ENCODE measurements around the gene IRAK3.
A peak's percentile ranks its signal among the peaks of the same experiment; 100 is the strongest.
"Not testable (repeated sequence)": the region's sequence is repeated elsewhere in the genome, so short reads cannot be mapped to it uniquely, and the experiment has no call there.

The IRAK3 gene

DNA sequence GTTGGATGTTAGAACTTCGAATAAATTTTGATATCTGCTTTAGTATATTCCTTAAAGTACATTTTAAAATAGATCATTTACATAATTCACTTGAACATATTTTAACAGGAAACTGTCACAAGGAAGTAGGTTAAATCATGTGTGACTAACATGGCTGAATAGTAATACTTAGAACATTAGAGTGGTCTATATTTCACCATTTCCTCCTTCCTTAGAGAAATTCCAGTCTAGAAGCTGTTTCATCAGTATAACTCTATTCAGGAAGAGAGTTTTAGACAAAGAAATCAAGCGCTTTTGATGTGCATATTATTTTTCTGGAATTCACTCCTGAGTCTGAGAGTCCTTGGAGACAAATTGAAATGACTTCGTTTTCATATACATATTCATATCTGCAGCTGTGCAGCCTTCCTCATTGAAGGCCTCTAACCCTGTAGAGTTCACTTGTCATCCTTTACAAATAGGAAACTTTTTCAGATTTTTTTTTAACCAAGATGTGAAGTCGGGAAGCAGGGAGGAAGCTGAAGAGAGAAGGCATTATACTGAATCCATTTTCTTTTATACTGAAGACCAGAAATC lies 28.4 kb downstream of the IRAK3 start:
- DNase-seq: peak; percentile 88

DNA sequence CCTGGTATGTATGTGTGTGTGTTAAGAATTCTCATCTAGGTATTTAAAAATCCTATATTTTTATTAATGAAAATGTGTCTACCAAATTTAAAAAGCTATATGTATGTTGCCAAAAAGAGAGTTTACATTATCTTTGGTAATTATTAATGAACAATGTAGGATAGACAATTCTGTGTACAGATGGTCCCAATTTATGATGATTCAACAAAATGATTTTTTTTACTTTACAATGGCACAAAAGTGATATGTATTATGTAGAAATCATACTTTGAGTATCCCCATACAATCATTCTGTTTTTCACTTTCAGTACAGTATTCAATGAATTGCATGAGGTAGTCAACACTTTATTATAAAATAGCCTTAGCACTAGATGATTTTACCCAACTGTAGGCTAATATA lies 39.4 kb downstream of the IRAK3 start:
- no peak for DNase-seq

DNA sequence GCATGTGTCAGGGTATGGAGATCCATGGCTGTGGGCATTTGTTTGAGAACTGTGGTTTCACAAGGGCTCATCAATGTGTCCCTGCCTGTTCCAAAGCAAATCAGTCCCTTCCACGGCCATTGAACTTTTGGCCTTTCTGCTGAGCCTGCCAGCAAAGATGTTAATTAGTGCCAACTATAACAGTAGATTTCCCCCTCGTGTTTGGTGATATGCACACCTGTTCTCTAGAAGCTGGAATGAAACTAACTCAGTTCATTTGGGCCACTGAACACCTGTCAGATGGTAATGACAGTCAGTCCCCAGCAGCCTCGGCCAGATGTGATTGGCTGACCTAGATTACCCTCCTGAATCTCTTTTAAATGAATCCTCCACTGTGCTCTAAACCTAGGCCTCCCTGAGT lies 43.2 kb downstream of the IRAK3 start:
- no peak for DNase-seq

DNA sequence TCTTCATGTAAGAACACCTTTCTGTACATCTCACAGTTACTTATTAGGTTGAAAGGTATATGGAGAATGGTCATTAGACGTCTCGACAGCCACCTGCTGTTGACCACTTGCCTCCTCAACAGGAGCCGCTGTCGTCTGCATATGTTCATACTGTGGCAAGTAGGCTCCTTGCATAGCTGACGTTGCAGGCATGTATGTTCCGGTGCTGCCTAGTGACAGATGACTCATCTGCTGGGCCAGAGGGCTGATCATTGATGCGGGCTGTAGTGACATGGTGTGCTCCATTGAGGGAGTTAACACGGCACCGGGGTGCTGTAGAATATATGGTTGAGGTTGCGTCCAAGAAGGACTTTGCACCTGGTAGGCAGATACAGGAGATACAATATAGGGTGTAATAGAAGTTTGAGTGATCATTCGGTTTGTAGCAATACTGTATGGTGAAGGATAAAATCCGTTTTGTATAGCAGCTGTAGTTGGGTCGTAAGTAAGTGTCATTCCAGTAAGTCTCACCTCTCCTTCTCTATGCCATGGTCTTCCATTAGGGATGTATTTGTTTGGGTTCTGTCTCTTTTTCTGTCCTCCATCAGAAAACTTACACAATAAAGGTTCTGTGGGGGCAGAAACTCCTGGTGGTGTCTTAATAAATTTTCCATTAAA lies 45.2 kb downstream of the IRAK3 start:
- DNase-seq: peak; percentile 76

DNA sequence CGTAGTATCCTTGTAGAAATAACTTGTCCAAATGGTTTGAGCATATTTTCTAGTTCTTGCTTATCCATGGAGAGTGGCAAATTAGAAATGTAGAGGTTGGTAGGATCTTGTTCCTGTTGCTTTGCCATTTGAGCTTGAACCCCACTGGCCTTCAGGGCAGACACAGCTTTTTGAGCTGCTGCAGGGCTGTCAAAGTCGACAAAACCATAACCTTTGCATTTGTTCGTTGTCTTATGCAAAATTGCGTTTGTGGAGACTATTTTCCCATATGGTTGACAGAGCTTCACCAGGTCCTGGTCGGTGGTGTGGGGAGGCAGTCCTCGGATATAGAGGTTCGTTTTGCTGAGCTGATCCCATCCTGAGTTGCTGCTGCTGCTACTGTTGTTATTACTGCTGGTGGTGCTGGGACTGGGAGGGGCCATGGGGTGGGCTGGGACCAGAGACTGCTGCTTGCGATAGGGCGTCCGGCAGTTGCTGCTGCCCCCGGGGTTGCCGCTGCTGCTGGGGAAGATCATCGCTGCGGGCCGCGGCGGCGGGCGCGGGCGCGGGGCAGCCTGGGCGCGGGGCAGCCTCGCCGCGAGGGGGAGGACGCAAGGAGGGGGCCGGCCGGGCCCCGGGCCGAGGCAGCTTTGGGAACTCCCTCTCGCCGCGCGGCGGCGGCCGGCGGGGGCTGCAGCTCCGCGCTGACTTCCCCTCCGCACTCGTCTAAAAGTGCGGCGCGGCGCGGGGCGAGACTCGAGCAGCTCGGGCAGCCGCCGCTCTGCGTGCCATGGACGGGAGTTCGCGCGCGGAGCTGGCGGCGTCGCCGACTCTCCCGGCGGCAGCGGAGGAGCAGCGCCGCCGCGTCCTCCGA lies 46.0 kb downstream of the IRAK3 start:
- DNase-seq: peak; percentile 45

DNA sequence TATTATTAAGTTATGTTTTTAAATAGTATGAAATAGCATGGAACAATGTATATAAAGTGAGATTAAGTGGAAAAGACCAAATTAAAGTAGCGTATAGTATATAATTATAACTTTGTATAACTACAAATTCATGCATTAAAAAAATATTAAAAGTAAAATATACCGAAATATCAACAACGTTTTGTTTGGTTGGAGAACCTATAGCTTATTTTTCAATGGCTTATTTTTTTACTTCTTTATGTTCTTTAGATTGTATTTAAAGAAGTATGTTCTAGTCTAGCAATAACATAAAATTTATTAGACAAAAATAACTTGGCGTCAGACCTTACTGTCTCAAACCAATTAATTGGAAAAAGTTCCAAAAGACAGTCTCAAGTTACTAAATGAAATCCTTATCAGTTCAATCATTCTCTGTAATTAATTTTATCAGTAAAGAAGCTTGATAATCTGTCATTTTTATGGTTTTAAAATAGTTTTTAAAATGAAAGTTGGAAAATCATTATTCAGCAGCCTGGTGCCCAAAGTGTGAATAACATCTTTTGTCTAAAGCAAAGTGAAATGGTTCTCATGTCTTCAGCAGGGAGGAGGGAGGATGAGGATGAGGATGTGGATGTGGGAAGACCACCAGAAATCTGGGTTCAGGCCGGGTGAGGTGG lies 46.7 kb downstream of the IRAK3 start:
- no peak for DNase-seq

DNA sequence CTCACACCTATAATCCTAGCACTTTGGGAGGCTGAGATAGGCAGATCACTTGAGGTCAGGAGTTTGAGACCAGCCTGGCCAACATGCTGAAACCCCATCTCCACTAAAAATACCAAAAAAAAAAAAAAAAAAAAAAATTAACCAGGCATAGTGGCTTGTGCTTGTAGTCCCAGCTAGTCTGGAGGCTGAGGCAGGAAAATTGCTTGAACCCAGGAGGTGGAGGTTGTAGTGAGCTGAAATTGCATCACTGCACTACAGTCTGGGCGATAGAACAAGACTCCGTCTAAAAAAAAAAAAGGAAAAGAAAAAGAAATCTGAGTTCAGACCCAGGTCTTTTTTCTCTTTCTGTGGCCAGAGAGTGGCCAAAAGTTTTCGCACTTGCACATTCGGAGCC lies 47.3 kb downstream of the IRAK3 start:
- DNase-seq: not testable (repeated sequence)

DNA sequence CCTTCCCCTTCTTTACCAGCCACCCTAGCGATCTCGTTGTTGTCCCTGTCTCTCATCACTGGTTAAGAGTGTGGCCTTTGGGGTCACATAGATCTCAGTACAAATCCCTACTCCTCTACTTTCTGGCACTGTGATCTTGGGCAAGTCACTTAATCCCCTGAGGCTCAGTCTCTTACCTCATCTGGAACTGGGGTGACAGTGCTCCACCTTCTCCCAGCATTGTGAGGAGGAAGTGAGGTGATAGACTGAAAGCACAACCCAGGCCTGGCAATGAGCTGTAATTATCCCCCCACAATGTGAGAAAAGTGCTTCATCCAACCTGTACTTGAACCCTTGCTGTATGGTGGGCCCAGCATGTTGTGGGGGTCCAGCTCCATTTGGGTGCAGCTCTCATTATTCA lies 48.0 kb downstream of the IRAK3 start:
- peak; percentile 54 for DNase-seq

DNA sequence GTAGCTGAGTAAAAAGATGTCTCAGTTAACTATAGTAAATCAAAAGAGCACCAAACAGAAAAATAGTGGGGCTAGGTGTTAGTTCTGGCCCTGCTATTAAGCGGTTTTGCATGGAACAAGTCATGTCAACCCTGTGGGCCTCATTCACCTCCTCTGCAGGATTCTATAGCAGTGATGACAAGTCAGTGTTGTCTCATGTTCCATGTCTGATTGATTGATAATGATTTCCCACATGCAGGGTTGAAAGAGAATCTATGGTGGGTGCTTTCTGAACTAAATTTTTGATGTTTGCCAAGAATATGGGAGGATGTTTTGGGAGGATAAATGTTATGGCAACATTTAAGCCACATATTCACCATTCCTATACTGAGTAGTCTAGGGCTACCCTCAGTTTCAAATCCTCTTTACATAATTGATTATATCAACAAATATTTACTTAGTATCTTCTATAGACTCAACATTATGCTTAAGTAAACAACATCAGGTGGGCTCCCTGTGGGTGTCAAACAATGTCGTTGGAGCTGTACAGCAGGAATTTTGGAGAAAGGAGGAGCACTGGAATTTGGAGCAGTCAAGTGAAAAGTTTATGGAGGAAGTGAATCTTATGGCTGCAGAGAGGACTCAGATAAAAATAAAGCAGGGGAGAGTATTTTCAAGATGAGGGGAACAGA lies 48.6 kb downstream of the IRAK3 start:
- DNase-seq: no peak

DNA sequence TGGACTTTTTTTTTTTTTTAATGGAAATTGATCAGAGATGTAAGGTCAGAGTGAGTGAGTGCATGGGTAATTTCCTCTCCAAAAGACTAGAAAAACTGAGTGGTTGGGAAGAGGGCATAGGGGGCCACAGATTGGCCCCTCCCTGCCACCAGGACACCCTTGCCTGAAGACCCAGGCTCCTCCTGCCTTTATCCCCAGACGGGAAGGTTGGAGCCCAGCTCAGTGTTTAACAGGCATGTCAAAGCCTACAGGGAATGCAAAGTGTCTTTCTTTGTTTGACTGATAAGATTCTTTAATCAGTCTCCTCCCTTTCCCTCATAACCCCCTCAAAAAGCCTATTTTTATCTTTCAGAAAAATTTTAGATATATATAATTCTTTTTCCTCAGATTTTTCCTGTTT lies 50.3 kb downstream of the IRAK3 start:
- no peak for DNase-seq

DNA sequence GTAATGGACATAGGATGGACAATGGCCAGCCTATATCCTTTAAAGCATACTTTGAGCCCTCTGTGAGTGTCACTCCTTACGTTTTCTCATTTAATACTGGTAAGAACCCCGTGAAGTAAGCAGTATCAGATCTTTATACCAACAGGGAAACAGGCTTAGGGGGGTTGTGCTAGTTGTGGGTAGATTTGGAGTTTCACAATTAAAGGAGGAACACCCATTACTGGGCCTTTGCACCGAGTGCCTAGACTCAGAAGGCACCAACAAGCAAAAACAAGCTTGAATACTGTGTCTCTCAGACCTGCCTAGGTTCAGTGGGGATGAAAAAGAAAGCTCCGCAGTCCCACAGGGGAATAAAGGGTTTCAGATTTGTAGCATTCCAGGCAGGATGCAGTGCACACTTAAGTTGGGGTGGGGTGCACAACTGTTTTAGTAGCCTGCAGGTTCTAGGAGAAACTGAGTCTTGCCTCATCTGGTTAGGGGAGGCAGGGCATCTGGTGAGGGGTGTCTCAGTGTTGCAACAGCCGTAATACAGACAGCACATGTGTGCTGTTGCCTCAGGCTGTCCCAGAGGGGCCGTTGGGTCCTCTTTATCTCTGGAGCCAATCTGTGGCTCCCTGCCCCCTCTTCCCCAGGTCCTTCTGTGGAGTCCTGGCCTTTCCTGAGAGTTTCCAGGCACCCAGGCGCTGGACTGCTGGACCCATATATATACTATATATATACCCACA lies 51.2 kb downstream of the IRAK3 start:
- peak; percentile 54 for DNase-seq

DNA sequence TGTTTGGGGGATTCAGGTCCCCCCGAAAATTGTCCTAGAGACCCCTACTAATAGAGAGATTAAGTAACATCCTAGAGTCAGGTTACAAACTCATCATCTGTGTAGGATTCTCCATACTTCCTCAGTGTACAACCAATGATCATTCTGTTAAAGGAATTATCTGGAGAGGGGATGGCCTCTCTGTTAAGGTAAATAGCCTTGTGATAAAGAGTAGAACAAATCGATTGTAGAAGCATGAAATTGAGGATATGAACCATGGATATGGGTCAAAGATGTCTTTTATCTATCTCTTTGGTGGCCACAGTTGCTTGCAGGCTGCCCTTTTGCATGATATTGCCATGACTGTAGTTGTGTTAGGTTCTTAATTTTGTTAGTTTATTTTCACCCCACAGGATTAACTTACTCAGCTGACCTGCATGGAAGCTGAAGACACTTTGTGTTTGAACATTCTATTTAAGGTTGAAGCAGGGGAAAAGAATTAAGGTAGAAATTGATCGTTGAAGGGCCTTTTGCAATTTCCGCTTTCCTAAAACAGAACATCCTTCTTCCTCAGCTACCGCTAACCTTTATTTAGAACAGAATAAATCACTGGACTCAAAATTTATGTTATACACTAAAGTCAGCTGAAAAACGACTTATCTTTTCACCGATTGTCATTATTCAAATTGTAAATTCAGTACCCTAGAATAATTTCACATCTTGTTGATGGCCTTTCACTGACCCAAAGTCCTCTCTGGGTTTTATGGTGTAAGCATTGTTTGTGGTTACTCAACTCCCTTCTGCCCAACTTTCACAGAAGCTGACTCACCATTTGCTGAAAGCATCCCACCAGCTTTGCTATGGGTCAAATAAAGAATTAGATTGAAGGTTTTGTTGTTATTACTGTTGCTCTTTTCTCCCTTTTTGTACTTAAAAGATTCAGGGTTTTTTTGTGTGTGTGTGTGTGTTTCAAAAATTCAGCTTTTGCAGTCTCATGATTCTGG lies 52.3 kb downstream of the IRAK3 start:
- DNase-seq: peak; percentile 81

DNA sequence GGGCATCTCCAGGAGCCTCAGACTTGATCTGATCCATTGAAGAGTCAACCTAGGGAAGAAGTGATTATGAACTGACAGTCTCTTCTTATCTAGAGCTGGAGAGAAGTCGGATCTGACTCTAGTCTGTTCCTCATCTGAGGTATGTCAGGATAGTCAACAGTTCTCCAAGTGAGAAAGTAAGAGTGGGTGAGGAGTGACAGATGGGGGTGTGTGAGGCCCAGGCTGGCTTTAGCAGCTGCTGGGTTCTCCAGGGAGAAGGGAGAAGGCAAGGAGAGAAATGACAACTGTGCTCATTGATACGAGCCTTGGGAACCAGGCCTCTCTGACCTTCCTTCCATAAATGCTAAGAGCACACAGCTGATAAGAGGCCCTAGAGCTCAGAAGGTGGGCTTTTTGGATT lies 53.3 kb downstream of the IRAK3 start:
- DNase-seq: peak; percentile 46

DNA sequence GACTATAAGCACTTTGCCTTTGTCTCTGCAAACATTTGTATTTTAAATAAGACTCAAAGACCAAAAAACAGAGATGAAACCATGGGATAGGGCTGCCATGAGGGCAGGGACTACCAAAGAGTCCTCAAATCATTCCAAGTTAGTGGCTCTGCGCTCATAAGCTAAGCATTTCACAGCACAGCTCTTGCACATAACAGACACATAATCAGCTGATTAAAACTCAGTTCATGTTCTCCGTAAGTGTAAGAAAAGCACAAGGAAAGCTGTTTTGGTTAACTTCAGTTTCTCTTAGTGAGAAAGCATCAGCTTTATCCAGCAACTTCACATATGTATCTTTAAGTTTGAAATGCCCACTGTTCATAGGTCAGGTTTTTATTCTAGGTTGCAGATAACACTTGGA lies 54.9 kb downstream of the IRAK3 start:
- DNase-seq: no peak

DNA sequence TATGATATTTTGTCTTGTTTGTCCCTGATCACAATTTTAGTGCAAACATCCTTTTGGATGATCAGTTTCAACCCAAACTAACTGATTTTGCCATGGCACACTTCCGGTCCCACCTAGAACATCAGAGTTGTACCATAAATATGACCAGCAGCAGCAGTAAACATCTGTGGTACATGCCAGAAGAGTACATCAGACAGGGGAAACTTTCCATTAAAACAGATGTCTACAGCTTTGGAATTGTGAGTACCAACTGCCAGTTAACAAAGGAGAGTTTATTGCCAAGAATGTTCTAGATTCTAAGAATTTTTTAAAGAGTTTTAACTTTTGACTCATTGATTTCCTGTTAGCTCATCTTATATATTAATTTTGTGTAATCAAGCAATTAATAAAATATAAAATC lies 55.4 kb downstream of the IRAK3 start:
- DNase-seq: no peak

DNA sequence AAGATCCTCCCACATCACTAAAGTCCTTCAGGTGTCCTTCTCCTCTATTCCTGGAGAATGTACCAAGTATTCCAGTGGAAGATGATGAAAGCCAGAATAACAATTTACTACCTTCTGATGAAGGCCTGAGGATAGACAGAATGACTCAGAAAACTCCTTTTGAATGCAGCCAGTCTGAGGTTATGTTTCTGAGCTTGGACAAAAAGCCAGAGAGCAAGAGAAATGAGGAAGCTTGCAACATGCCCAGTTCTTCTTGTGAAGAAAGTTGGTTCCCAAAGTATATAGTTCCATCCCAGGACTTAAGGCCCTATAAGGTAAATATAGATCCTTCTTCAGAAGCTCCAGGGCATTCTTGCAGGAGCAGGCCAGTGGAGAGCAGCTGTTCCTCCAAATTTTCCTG lies 58.7 kb downstream of the IRAK3 start:
- peak; percentile 15 for DNase-seq

DNA sequence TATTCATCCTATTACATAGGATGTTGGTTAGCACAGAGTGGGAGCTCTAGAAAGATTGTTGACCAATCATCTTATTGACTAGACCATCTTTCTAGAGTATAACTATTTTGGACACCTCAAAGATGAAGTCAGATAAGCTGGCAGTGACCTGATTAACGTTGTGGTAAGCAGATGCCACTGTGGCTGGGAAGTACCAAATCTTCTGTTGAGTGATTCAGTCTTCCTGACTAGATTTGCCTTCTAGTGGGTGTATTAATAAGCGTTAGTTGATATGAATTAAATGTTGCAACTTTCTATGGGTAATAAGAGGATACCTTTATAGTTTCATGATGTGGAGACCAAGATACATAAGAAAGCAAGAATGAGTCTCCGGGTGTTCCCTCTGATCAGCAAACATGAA lies 62.0 kb downstream of the IRAK3 start:
- no peak for DNase-seq

DNA sequence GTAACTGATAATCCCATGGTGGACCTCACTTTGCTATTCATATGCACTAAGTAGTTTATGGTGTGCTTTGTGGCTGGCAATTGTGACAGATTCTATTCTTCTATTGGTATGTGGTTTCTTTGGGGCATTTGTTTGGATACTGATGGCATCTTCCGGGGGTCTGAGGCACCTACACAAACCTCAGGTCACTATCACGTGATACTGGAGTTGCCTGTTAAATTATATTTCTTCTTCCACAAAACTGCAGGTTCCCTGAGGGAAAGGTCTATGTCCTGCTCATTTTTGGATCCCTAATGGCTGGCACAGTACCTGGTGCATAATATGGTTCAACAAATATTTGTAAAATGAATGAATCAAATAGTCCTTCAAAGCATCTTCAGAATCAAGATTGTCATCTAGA lies 63.8 kb downstream of the IRAK3 start:
- DNase-seq: no peak

DNA sequence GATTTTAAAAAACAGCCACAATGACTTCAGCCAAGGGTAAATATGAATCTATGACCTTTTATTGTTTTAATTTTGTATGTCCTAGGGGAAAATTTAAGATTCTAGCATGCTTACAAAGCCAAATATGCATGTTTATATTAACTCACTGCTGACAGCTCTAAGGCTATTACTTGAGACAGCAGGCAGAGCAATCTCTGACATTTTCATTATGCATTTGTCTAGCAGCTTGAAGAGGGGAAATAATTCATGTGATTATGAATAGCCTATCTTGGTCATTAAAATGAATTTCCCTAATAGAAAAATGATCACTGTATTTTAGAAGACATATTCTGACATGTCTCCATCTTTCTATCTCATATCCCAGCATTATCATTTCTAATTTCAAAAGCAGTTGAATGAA lies 66.7 kb downstream of the IRAK3 start:
- no peak for DNase-seq

DNA sequence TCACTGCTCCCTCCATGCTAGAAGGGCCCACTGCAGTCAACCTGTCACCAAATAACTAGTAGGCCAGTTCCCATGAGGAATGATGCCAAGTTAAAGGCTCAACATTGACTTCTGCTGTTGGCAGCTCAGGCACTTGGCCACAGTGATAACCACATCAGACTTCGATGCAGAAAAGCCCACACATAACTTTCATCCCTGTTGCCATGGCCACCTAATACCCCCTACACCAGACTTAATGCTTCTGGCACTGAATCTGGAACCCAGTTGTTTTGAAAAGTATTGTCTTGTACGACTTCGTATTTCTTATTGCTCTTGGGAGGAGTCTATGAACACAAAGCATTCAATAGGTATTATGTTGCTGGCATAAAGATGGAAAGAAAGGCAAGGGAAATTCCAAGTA lies 69.0 kb downstream of the IRAK3 start:
- DNase-seq: no peak

DNA sequence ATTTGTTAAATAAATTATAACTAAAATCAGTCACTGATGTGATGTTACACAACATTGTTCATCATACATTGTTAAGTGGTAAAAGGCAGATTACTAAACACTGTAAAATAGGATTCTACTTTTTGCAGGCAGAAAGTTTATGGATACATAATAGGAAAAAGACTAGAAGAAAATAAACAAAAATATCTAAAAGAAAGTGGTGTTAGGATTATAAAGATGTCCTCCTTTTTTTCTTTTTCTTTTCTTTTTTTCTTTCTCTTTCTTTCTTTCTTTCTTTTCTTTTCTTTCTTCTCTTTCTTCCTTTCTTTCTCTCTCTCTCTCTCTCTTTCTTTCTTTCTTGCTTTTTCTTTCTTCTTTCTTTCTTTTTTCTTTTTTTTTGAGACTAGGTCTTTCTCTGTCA lies 73.7 kb downstream of the IRAK3 start:
- DNase-seq: no peak
